HCT116 (cell line): Measurements from ENCODE around the gene ZNF311. TPM values are rescaled to one million over a fixed set of nuclear protein-coding genes. Genes with fewer than 3 reads are reported as not detected.

Source experiments
- ATAC-seq: fragments of 200-7000 bp; cut with Tn5 transposase; 2 replicates; pipeline ENCODE4 v1.9.1; 2020; ENCODE audit warnings: mild to moderate bottlenecking, moderate library complexity
- BruUV-seq: library from RNA; stranded (reverse); fragments of 400-500 nt; replicated peaks from 2 replicates; lab custom pipeline; 2021; lab: Mats Ljungman, UMichigan
- CTCF ChIA-PET: fragments of 300-600 bp; sonication (Branson Sonifier 250); formaldehyde crosslinking; loops from one replicate; lab custom pipeline; 2021; ENCODE audit warnings: antibody characterized with exemption; lab: Charles Lee
- POLR2A ChIA-PET: fragments of 300-600, 350-600 bp; sonication (Branson Sonifier 250); formaldehyde crosslinking; loops from one replicate; lab custom pipeline; 2021; ENCODE audit warnings: antibody characterized with exemption; lab: Charles Lee
- RAD21 ChIA-PET, 2 experiments: fragments of 300-600 bp; sonication (Branson Sonifier 250); formaldehyde crosslinking; loops; one replicate each; lab custom pipeline; 2023; ENCODE audit warnings: low total read pairs in 2 of 2; ENCODE audit not compliant: uncharacterized antibody in 2 of 2, unreplicated experiment in 2 of 2, low non-redundant PET in 1 of 2; lab: Charles Lee
- DNase-seq: peaks from one replicate; pipeline ENCODE4 v3.0.0-alpha.2; 2010; ENCODE audit warnings: low read depth, low spot score
- H2AFZ ChIP-seq: fragments of 200-600 bp; shearing (Covaris generic), sonication (generic); 2 replicates; pipeline ENCODE4 v1.6.1; 2017; ENCODE audit warnings: low read depth, mixed run types, mixed read lengths, antibody characterized with exemption, low read length; ENCODE audit not compliant: poor library complexity, severe bottlenecking
- H3K27ac ChIP-seq: 2 replicates; pipeline ENCODE4 v1.5.1; 2012; ENCODE audit warnings: low read depth, low read length
- H3K27me3 ChIP-seq: fragments of 200-600 bp; sonication (generic); 2 replicates; pipeline ENCODE4 v1.6.1; 2016; ENCODE audit warnings: mixed run types, low read length, mixed read lengths; ENCODE audit not compliant: insufficient read depth
- H3K36me3 ChIP-seq, 2 experiments: fragments of 200-500 bp in 1 of 2; fragments of 200-600 bp in 1 of 2; sonication (Bioruptor generic) in 1 of 2; sonication (generic) in 1 of 2; 2 replicates each; pipeline versions ENCODE4 v1.5.1 to v1.6.1; 2014 to 2016; ENCODE audit warnings: low read length in 2 of 2, inconsistent platforms in 1 of 2, mixed read lengths in 1 of 2, mixed run types in 1 of 2; ENCODE audit not compliant: insufficient read depth in 2 of 2, control insufficient read depth in 1 of 2
- H3K4me1 ChIP-seq, 2 experiments: fragments of 200-600 bp in 1 of 2; sonication (generic) in 1 of 2; 2 replicates each; pipeline versions ENCODE4 v1.5.1 to v1.6.1; 2012 to 2017; ENCODE audit warnings: low read length in 2 of 2, inconsistent platforms in 1 of 2, mild to moderate bottlenecking in 1 of 2, mixed read lengths in 1 of 2, mixed run types in 1 of 2, moderate library complexity in 1 of 2; ENCODE audit not compliant: insufficient read depth in 2 of 2, control insufficient read depth in 1 of 2
- H3K4me2 ChIP-seq: fragments of 200-600 bp; sonication (generic); 2 replicates; pipeline ENCODE4 v1.6.1; 2017; ENCODE audit warnings: mixed run types, low read length, mixed read lengths
- H3K4me3 ChIP-seq, 2 experiments: fragments of 200-600 bp in 1 of 2; sonication (generic) in 1 of 2; replicated peaks in 1 of 2; 2 replicates each; pipeline ENCODE4 v1.5.1; 2011 to 2016; ENCODE audit warnings: low read length in 2 of 2, control low read depth in 1 of 2, low read depth in 1 of 2, mild to moderate bottlenecking in 1 of 2, mixed read lengths in 1 of 2, mixed run types in 1 of 2
- H3K79me2 ChIP-seq: fragments of 200-600 bp; sonication (generic); 2 replicates; pipeline ENCODE4 v1.6.1; 2017; ENCODE audit warnings: mild to moderate bottlenecking, mixed run types, low read length, moderate library complexity, mixed read lengths; ENCODE audit not compliant: insufficient read depth
- H3K9ac ChIP-seq: fragments of 200-600 bp; sonication (generic); 2 replicates; pipeline ENCODE4 v1.6.1; 2016; ENCODE audit warnings: low read length, mixed read lengths
- H3K9me2 ChIP-seq: fragments of 200-600 bp; sonication (generic), shearing (Covaris generic); 2 replicates; pipeline ENCODE4 v1.6.1; 2017; ENCODE audit warnings: mixed run types, mild to moderate bottlenecking, moderate library complexity; ENCODE audit not compliant: insufficient read depth
- H3K9me3 ChIP-seq, 2 experiments: fragments of 200-500 bp in 1 of 2; fragments of 200-600 bp in 1 of 2; sonication (Bioruptor generic) in 1 of 2; sonication (generic) in 1 of 2; 2 replicates each; pipeline ENCODE4 v1.6.1; 2014 to 2017; ENCODE audit warnings: low read length in 2 of 2, mixed read lengths in 2 of 2, inconsistent platforms in 1 of 2, low read depth in 1 of 2, mild to moderate bottlenecking in 1 of 2, mixed run types in 1 of 2, moderate library complexity in 1 of 2; ENCODE audit not compliant: control insufficient read depth in 1 of 2, insufficient read depth in 1 of 2
- H4K20me1 ChIP-seq: fragments of 200-600 bp; sonication (generic), shearing (Covaris generic); 2 replicates; pipeline ENCODE4 v1.6.1; 2017; ENCODE audit warnings: mixed run types, mild to moderate bottlenecking, moderate library complexity; ENCODE audit not compliant: insufficient read depth
- ATF3 ChIP-seq: IDR thresholded peaks from 2 replicates; pipeline ENCODE4 v1.6.1; 2012
- CEBPB ChIP-seq: IDR thresholded peaks from 2 replicates; pipeline ENCODE4 v1.6.1; 2012; ENCODE audit warnings: low read depth
- EGR1 ChIP-seq: IDR thresholded peaks from 2 replicates; pipeline ENCODE4 v1.6.1; 2012; ENCODE audit warnings: low read depth
- ELF1 ChIP-seq: IDR thresholded peaks from 2 replicates; pipeline ENCODE4 v1.6.1; 2012; ENCODE audit warnings: low read depth, borderline replicate concordance
- JUND ChIP-seq: IDR thresholded peaks from 2 replicates; pipeline ENCODE4 v1.6.1; 2012
- POLR2A ChIP-seq: IDR thresholded peaks from 2 replicates; pipeline ENCODE4 v1.7.0; 2011; ENCODE audit warnings: borderline replicate concordance; ENCODE audit not compliant: insufficient read depth, insufficient read length; ENCODE audit errors: extremely low read depth
- POLR2AphosphoS5 ChIP-seq: IDR thresholded peaks from 2 replicates; pipeline ENCODE4 v1.6.1; 2011; ENCODE audit warnings: mild to moderate bottlenecking, low read depth, low read length, moderate library complexity
- REST ChIP-seq: IDR thresholded peaks from 2 replicates; pipeline ENCODE4 v1.6.1; 2012; ENCODE audit warnings: low read depth
- SP1 ChIP-seq: IDR thresholded peaks from 2 replicates; pipeline ENCODE4 v1.6.1; 2012; ENCODE audit warnings: low read depth
- SRF ChIP-seq: IDR thresholded peaks from 2 replicates; pipeline ENCODE4 v1.6.1; 2012; ENCODE audit warnings: low read depth
- TCF7L2 ChIP-seq: IDR thresholded peaks from 2 replicates; pipeline ENCODE4 v1.7.0; 2011; ENCODE audit warnings: borderline replicate concordance, inconsistent platforms; ENCODE audit not compliant: insufficient read depth, insufficient read length; ENCODE audit errors: extremely low read depth
- ZNF274 ChIP-seq: fragments of 200-500 bp; sonication (Bioruptor generic); IDR thresholded peaks from 2 replicates; pipeline ENCODE4 v1.6.1; 2014; ENCODE audit warnings: mild to moderate bottlenecking, low read depth, low read length, inconsistent platforms
- intact Hi-C: fragments of 100-400 bp; cut with micrococcal nuclease; formaldehyde crosslinking; loops from 2 replicates; pipeline ENCODE4 v1.10.0; 2022
- total RNA-seq: library from RNA; stranded (reverse); gene quantifications from one replicate; pipeline ENCODE4 v1.2.1, GENCODE V29; 2021; ENCODE audit not compliant: unreplicated experiment
- TF ChIP-seq, protein P1 (sequence below): IDR thresholded peaks from 2 replicates; pipeline ENCODE4 v1.6.1; 2011; ENCODE audit warnings: mild to moderate bottlenecking, low read length, moderate library complexity; ENCODE audit not compliant: insufficient replicate concordance; ENCODE audit errors: extremely low read depth
- TF ChIP-seq, protein P2 (sequence below): IDR thresholded peaks from 2 replicates; pipeline ENCODE4 v1.6.1; 2012

Gene ZNF311
- total RNA-seq, 1 experiment from 2014 or later: not detected

DNA sequence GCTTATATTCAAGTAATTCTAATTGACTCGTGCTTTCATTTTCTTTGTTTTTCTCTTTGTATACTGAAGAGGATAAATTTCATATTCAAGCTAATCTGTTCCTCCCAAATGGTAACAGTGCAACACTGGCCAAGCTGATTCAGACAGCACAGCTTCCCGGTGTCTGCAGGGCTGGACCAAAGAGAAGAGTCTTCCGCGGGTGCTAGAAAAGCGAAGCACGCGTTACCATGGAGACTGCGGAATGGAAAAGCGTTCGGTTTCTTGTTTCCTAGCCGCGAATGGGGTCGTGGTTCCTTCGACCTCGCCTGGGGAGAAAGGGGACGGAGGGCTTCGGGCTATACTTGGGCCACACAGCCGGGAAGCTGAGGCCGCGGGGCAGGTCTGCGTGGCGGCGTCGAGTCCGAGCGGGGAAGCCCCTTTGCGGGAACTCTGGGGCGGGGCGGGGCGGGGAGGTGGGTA lies 6.2 kb upstream of the ZNF311 start (continued):
- TF ChIP-seq, protein P1, sequence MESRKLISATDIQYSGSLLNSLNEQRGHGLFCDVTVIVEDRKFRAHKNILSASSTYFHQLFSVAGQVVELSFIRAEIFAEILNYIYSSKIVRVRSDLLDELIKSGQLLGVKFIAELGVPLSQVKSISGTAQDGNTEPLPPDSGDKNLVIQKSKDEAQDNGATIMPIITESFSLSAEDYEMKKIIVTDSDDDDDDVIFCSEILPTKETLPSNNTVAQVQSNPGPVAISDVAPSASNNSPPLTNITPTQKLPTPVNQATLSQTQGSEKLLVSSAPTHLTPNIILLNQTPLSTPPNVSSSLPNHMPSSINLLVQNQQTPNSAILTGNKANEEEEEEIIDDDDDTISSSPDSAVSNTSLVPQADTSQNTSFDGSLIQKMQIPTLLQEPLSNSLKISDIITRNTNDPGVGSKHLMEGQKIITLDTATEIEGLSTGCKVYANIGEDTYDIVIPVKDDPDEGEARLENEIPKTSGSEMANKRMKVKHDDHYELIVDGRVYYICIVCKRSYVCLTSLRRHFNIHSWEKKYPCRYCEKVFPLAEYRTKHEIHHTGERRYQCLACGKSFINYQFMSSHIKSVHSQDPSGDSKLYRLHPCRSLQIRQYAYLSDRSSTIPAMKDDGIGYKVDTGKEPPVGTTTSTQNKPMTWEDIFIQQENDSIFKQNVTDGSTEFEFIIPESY: no peak

GRCh38 chr6:29009358-29009757 lies 4.2 kb upstream of the ZNF311 start:
- Histone ChIP-seq H3K36me3 (no peaks in the 10 kb centered on the region), H3K9me2 (no peaks in the 10 kb centered on the region), H3K79me2 (no peaks in the 10 kb centered on the region), H3K4me2 (no peak overlapping the region), H3K9ac (no peak overlapping the region), H2AFZ (no peak overlapping the region), H3K9me3 (no peaks in the 10 kb centered on the region), H3K4me1 (no peaks in the 10 kb centered on the region), H3K4me3 (no peak overlapping the region), H4K20me1 (no peaks in the 10 kb centered on the region), H3K27me3 (no peaks in the 10 kb centered on the region), H3K27ac (no peak overlapping the region)
- POLR2A ChIA-PET: no interaction called here
- no peak for DNase-seq
- TF ChIP-seq ZNF274 (no peak), POLR2AphosphoS5 (no peak), REST (no peak), JUND (no peak), CEBPB (no peak), ELF1 (no peak), ATF3 (no peak), SRF (no peak), POLR2A (no peak), SP1 (no peak), EGR1 (no peak), TCF7L2 (no peak)
- TF ChIP-seq, protein P1: no peak
- TF ChIP-seq, protein P2, sequence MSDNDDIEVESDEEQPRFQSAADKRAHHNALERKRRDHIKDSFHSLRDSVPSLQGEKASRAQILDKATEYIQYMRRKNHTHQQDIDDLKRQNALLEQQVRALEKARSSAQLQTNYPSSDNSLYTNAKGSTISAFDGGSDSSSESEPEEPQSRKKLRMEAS: no peak
- RAD21 ChIA-PET: no interaction called here
- no peak for ATAC-seq
- BruUV-seq: no TSS peak
- CTCF ChIA-PET: no interaction called here
- intact Hi-C loops: no loop called here
